ENCODE data around the gene OLFML3.

GRCh38 chr1:113978863-113979702 is at the start of gene OLFML3:
- TF ChIP-seq CTCF (conservative IDR thresholded peaks at IDR 0.05; ENCODE audit: low read length) = peak; percentile 73
- TF ChIP-seq EZH2phosphoT487 (IDR thresholded peaks at IDR 0.05; ENCODE audit: borderline replicate concordance) = no peak

All from Loucy (cell line).